GM12878 (cell line): ENCODE results near the gene WWOX.

Source experiments
- POLR2AphosphoS2 ChIP-seq: IDR thresholded peaks from 2 replicates; pipeline ENCODE4 v1.6.1; 2011; ENCODE audit warnings: low read depth, mild to moderate bottlenecking, low read length, improper control_type of control experiment, moderate library complexity
- SP1 ChIP-seq: IDR thresholded peaks from one replicate; pipeline ENCODE4 v1.6.1; 2011; ENCODE audit warnings: low read depth, low read length

- TF ChIP-seq POLR2AphosphoS2 (no peak), SP1 (no peak)
These were observed 1011.5 kb downstream of the WWOX start for GRCh38 chr16:79110953-79111352.
